A673 (cell line): ENCODE results near the gene MPHOSPH6. TPM values are rescaled to one million over a fixed set of nuclear protein-coding genes. Genes with fewer than 3 reads are reported as not detected.
"Not testable (repeated sequence)": the region's sequence is repeated elsewhere in the genome, so short reads cannot be mapped to it uniquely, and the experiment has no call there.

Experiments used
- BruUV-seq: library from RNA; stranded (reverse); fragments of 400-500 nt; replicated peaks from 2 replicates; lab custom pipeline; 2021; lab: Mats Ljungman, UMichigan
- CTCF ChIA-PET: fragments of 300-600 bp; sonication (Branson Sonifier 250); formaldehyde crosslinking; loops from one replicate; lab custom pipeline; 2022; ENCODE audit warnings: antibody characterized with exemption; lab: Charles Lee
- POLR2A ChIA-PET: fragments of 300-600 bp; sonication (Branson Sonifier 250); formaldehyde crosslinking; loops from one replicate; lab custom pipeline; 2022; ENCODE audit warnings: antibody characterized with exemption; ENCODE audit not compliant: low non-redundant PET; lab: Charles Lee
- DNase-seq: peaks from one replicate; pipeline ENCODE4 v3.0.0-alpha.2; 2015; ENCODE audit warnings: low spot score
- H3K27ac ChIP-seq: fragments of 200-600 bp; sonication (generic); 2 replicates; pipeline ENCODE4 v1.5.1; 2016; ENCODE audit warnings: mixed run types, low read depth, mild to moderate bottlenecking, mixed read lengths, antibody characterized with exemption, low read length; ENCODE audit not compliant: poor library complexity, severe bottlenecking
- H3K27me3 ChIP-seq: fragments of 200-600 bp; sonication (generic); replicated peaks from 2 replicates; pipeline ENCODE4 v1.6.1; 2017; ENCODE audit warnings: mixed run types, low read depth, mild to moderate bottlenecking, mixed read lengths, antibody characterized with exemption, low read length; ENCODE audit not compliant: insufficient read depth, poor library complexity
- H3K36me3 ChIP-seq: fragments of 200-600 bp; sonication (generic); 2 replicates; pipeline ENCODE4 v1.6.1; 2016; ENCODE audit warnings: mixed run types, mild to moderate bottlenecking, mixed read lengths, antibody characterized with exemption, low read length; ENCODE audit not compliant: insufficient read depth, poor library complexity, severe bottlenecking
- H3K4me1 ChIP-seq: fragments of 200-600 bp; sonication (generic); 2 replicates; pipeline ENCODE4 v1.6.1; 2017; ENCODE audit warnings: mixed run types, mild to moderate bottlenecking, mixed read lengths, antibody characterized with exemption, low read length; ENCODE audit not compliant: insufficient read depth, poor library complexity, severe bottlenecking
- H3K4me3 ChIP-seq: fragments of 200-600 bp; sonication (generic); 2 replicates; pipeline ENCODE4 v1.5.1; 2016; ENCODE audit warnings: low read depth, mixed run types, mild to moderate bottlenecking, mixed read lengths, low read length; ENCODE audit not compliant: poor library complexity, severe bottlenecking
- H3K9me3 ChIP-seq: fragments of 200-600 bp; sonication (generic); 2 replicates; pipeline ENCODE4 v1.6.1; 2016; ENCODE audit warnings: mixed run types, low read depth, mild to moderate bottlenecking, mixed read lengths, antibody characterized with exemption, low read length; ENCODE audit not compliant: poor library complexity, severe bottlenecking
- CTCF ChIP-seq: fragments of 300-800, 200-600 bp; sonication (generic); conservative IDR thresholded peaks from 2 replicates; pipeline ENCODE4 v1.5.1; 2017; ENCODE audit warnings: low read depth, mild to moderate bottlenecking, antibody characterized with exemption, low read length, moderate library complexity, mixed read lengths
- EZH2 ChIP-seq: fragments of 200-600 bp; sonication (generic); IDR thresholded peaks from 2 replicates; pipeline ENCODE4 v1.6.1; 2017; ENCODE audit warnings: borderline replicate concordance, low read depth, mild to moderate bottlenecking, mixed read lengths, antibody characterized with exemption, low read length; ENCODE audit not compliant: poor library complexity, severe bottlenecking
- intact Hi-C: fragments of 100-400 bp; cut with micrococcal nuclease; formaldehyde crosslinking; loops from one replicate; pipeline ENCODE4 v1.10.0; 2022; ENCODE audit not compliant: unreplicated experiment
- total RNA-seq: library from RNA; stranded (reverse); gene quantifications from 2 replicates; pipeline ENCODE4 v1.2.3, GENCODE V29; 2021

MPHOSPH6 gene
- total RNA-seq, 1 experiment from 2014 or later, result 74.4 TPM

- H3K27me3 ChIP-seq, result no peaks in the 10 kb centered on the region
- peaks cover 26% of the 10 kb centered on the region for H3K4me1 ChIP-seq
- H3K9me3 ChIP-seq, result no peaks in the 10 kb centered on the region
- H3K36me3 ChIP-seq, result peaks cover 28% of the 10 kb centered on the region
- no peak overlapping the region for H3K27ac ChIP-seq
- CTCF ChIA-PET, result no interaction called here
- DNase-seq, result no peak
- intact Hi-C loops, result no loop called here
- no peak for TF ChIP-seq EZH2
- no peak for TF ChIP-seq CTCF
- BruUV-seq, result no TSS peak
- H3K4me3 ChIP-seq, result no peak overlapping the region
- POLR2A ChIA-PET, result no interaction called here
Observed at GRCh38 chr16:82146556-82146955, 23.5 kb downstream of the MPHOSPH6 start.

DNA sequence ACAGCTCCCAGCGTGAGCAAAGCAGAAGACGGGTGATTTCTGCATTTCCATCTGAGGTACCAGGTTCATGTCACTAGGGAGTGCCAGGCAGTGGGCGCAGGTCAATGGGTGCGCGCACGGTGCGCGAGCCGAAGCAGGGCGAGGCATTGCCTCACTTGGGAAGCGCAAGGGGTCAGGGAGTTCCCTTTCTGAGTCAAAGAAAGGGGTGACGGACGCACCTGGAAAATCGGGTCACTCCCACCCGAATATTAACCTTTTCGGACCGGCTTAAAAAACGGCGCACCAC, 30.8 kb downstream of the MPHOSPH6 start:
- H3K4me3 ChIP-seq, H3K27ac ChIP-seq, H3K9me3 ChIP-seq, DNase-seq, H3K4me1 ChIP-seq, CTCF ChIA-PET, intact Hi-C loops, BruUV-seq, H3K27me3 ChIP-seq, H3K36me3 ChIP-seq, POLR2A ChIA-PET: not testable (repeated sequence)

DNA sequence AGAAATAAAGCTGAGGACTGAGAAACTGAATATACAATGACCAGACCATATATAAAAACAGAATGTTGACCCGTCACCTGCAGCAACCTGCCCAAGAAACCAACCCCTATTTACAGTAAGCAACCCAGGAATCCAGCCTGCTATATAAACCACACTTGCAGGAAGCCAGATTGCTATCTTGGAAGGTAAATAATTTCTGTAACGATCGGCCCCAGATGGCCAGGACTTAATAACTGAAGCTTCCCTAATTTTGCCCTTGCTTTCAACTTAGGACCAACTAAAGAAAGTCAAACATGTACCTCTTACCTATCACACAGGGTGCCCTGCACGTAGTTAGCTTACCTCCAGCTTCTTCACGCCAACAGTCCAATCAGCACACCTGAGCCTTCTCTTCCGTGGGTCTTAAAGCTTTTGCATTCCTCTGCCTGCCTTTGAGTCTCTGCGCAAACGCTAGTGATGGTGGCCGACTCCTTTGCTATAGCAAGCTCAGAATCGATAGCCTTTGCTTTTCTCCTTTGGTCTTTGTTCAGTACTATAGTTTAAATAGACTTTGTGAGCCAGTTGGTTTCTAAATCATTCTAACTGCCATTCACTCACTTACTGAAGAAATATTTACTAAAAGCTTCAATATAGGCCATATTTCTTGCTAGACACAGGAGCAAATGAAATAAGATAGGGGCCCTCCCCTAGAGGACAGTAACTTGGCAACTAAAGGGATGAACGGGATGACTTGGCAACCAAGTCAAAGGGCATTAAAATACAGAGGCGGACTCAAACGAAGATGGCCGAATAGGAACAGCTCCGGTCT, 31.3 kb downstream of the MPHOSPH6 start:
- H3K27me3 ChIP-seq, result no peaks in the 10 kb centered on the region
- H3K4me3 ChIP-seq, result no peak overlapping the region
- DNase-seq, result no peak
- ChIA-PET CTCF (no interaction called here), POLR2A (no interaction called here)
- no TSS peak for BruUV-seq
- no peak overlapping the region for H3K27ac ChIP-seq
- H3K9me3 ChIP-seq, result no peaks in the 10 kb centered on the region
- TF ChIP-seq CTCF (no peak), EZH2 (no peak)
- intact Hi-C loops, result no loop called here
- no peaks in the 10 kb centered on the region for H3K4me1 ChIP-seq
- no peaks in the 10 kb centered on the region for H3K36me3 ChIP-seq

GRCh38 chr16:82137822-82138167, 32.2 kb downstream of the MPHOSPH6 start:
- no peaks in the 10 kb centered on the region for H3K27me3 ChIP-seq
- ChIA-PET POLR2A (no interaction called here), CTCF (no interaction called here)
- H3K36me3 ChIP-seq, result no peaks in the 10 kb centered on the region
- no peak overlapping the region for H3K27ac ChIP-seq
- BruUV-seq, result no TSS peak
- H3K9me3 ChIP-seq, result no peaks in the 10 kb centered on the region
- no peaks in the 10 kb centered on the region for H3K4me1 ChIP-seq
- no peak for DNase-seq
- H3K4me3 ChIP-seq, result no peak overlapping the region
- TF ChIP-seq CTCF (no peak), EZH2 (no peak)
- intact Hi-C loops, result no loop called here
